EL (cell line): ENCODE results near the gene SLC25A6.
"Not testable (repeated sequence)": the region's sequence is repeated elsewhere in the genome, so short reads cannot be mapped to it uniquely, and the experiment has no call there.

Experiments used
- DNase-seq: peaks from one replicate; pipeline ENCODE4 v3.0.0-alpha.2; 2016

The SLC25A6 gene

GRCh38 chrX:1412551-1413161 is 20.7 kb upstream of the SLC25A6 start:
- DNase-seq: no peak

GRCh38 chrX:1411326-1411725 is 19.4 kb upstream of the SLC25A6 start:
- no peak for DNase-seq

- no peak for DNase-seq
Observed at GRCh38 chrX:1407035-1407434, 15.1 kb upstream of the SLC25A6 start.

GRCh38 chrX:1405769-1406168 is 13.9 kb upstream of the SLC25A6 start:
- DNase-seq: not testable (repeated sequence)

- DNase-seq: not testable (repeated sequence)
Observed at GRCh38 chrX:1403867-1404266, 12.0 kb upstream of the SLC25A6 start.

GRCh38 chrX:1403228-1403627 is 11.3 kb upstream of the SLC25A6 start:
- DNase-seq: no peak

GRCh38 chrX:1401611-1402430 is 9.9 kb upstream of the SLC25A6 start:
- no peak for DNase-seq

GRCh38 chrX:1400742-1401471 is 9.0 kb upstream of the SLC25A6 start:
- no peak for DNase-seq

- no peak for DNase-seq
Observed at GRCh38 chrX:1400049-1400448, 8.1 kb upstream of the SLC25A6 start.

GRCh38 chrX:1398431-1399340 is 6.8 kb upstream of the SLC25A6 start:
- DNase-seq: no peak

GRCh38 chrX:1397441-1398270 is 5.7 kb upstream of the SLC25A6 start:
- no peak for DNase-seq

GRCh38 chrX:1397001-1397400 is 5.1 kb upstream of the SLC25A6 start:
- DNase-seq: no peak

- DNase-seq: no peak
Observed at GRCh38 chrX:1395646-1396216, 3.8 kb upstream of the SLC25A6 start.

GRCh38 chrX:1394731-1395501 is 3.0 kb upstream of the SLC25A6 start:
- no peak for DNase-seq

GRCh38 chrX:1393871-1394615 is 2.1 kb upstream of the SLC25A6 start:
- no peak for DNase-seq

GRCh38 chrX:1392376-1393068 is 609 bp upstream of the SLC25A6 start:
- DNase-seq: peak; percentile 74

- no peak for DNase-seq
Observed at GRCh38 chrX:1391370-1391706, 575 bp downstream of the SLC25A6 start.

GRCh38 chrX:1390621-1391369 is 1.1 kb downstream of the SLC25A6 start:
- no peak for DNase-seq

- no peak for DNase-seq
Observed at GRCh38 chrX:1389993-1390285, 2.0 kb downstream of the SLC25A6 start.
